GM21737 (cell line): ENCODE data around the gene ZXDC.

Source experiments
- ATAC-seq: cut with Tn5 transposase; IDR thresholded peaks from one replicate; pipeline ENCODE4 v1.9.1; 2021; ENCODE audit warnings: mild to moderate bottlenecking, moderate library complexity; ENCODE audit not compliant: unreplicated experiment

ZXDC gene

GRCh38 chr3:126493051-126493450, 17.4 kb upstream of the ZXDC start:
- ATAC-seq = no peak

- ATAC-seq = no peak
Observed at GRCh38 chr3:126491221-126492013, 15.7 kb upstream of the ZXDC start.

- no peak for ATAC-seq
Observed at GRCh38 chr3:126490619-126491018, 14.9 kb upstream of the ZXDC start.

- ATAC-seq = no peak
Observed at GRCh38 chr3:126488886-126489569, 13.3 kb upstream of the ZXDC start.

GRCh38 chr3:126488185-126488584, 12.5 kb upstream of the ZXDC start:
- no peak for ATAC-seq

- ATAC-seq = no peak
Observed at GRCh38 chr3:126487151-126487771, 11.6 kb upstream of the ZXDC start.

- ATAC-seq = no peak
Observed at GRCh38 chr3:126486360-126486847, 10.7 kb upstream of the ZXDC start.

- ATAC-seq = no peak
Observed at GRCh38 chr3:126485956-126486355, 10.3 kb upstream of the ZXDC start.

GRCh38 chr3:126485176-126485897, 9.6 kb upstream of the ZXDC start:
- ATAC-seq = no peak

GRCh38 chr3:126484662-126485061, 9.0 kb upstream of the ZXDC start:
- no peak for ATAC-seq

- no peak for ATAC-seq
Observed at GRCh38 chr3:126484148-126484547, 8.5 kb upstream of the ZXDC start.

- no peak for ATAC-seq
Observed at GRCh38 chr3:126483321-126483761, 7.7 kb upstream of the ZXDC start.

- no peak for ATAC-seq
Observed at GRCh38 chr3:126482503-126483255, 7.0 kb upstream of the ZXDC start.

- ATAC-seq = no peak
Observed at GRCh38 chr3:126481808-126482502, 6.3 kb upstream of the ZXDC start.

- ATAC-seq = no peak
Observed at GRCh38 chr3:126480861-126481260, 5.2 kb upstream of the ZXDC start.

- ATAC-seq = no peak
Observed at GRCh38 chr3:126480206-126480605, 4.5 kb upstream of the ZXDC start.

GRCh38 chr3:126479642-126480041, 4.0 kb upstream of the ZXDC start:
- ATAC-seq = no peak

GRCh38 chr3:126478581-126479310, 3.1 kb upstream of the ZXDC start:
- ATAC-seq = no peak

- no peak for ATAC-seq
Observed at GRCh38 chr3:126477061-126477380, 1.3 kb upstream of the ZXDC start.
